GM21360 (cell line): ENCODE measurements around the gene IL3RA.
A peak's percentile ranks its signal among the peaks of the same experiment; 100 is the strongest.

Experiments used
- ATAC-seq: cut with Tn5 transposase; IDR thresholded peaks from one replicate; pipeline ENCODE4 v1.9.1; 2021; ENCODE audit warnings: mild to moderate bottlenecking, moderate library complexity; ENCODE audit not compliant: unreplicated experiment

The IL3RA gene

DNA sequence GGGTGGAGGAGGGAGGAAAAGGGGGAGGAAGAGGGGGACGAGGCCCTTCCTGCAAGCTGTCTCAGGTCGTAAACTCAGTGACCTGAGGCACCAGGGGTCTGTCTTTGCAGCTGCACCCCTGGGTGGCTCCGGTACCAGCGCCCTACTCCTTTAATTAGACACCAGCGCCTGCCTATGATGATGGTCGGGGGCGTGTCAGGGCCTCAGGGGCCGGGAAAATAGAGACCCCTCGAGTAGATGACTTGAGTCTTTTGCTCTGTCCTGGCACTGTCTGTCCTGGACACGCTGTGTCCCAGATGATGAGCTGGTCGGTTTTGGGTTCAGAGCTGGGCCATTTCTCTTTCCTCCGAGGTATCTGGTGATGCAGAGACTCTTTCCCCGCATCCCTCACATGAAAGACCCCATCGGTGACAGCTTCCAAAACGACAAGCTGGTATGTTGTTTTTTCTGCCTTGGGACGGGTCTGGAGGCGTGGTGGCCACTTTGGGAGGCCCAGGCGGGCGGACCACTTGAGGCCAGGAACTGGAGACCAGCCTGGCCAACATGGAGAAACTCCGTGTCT lies 44.2 kb downstream of the IL3RA start:
- ATAC-seq = no peak

DNA sequence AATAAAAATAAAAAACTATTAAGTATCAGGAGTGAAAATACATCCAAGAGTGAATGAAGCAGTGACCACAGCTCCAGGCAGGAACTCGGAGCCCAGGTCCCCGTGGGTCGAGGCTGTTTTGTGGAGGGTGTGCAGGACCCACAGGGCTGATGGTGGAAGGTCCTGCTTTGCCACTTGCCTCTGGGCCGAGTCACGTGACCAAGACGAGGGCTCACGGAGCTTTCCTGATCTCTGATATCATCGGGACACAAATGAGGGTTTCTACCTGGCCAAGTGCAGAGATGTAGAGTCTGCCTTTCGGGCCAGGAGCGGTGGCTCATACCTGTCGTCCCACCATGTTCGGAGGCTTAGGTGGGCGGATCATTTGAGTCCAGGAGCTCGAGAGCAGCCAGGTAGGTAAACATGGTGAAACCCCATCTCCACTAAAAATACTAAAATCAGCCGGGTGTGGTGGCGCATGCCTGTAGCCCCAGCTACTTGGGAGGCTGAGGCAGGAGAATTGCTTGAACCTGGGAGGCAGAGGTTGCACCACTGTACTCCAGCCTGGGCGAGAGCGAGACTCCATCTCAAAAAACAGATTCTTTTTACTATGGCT lies 48.2 kb downstream of the IL3RA start:
- ATAC-seq = no peak

DNA sequence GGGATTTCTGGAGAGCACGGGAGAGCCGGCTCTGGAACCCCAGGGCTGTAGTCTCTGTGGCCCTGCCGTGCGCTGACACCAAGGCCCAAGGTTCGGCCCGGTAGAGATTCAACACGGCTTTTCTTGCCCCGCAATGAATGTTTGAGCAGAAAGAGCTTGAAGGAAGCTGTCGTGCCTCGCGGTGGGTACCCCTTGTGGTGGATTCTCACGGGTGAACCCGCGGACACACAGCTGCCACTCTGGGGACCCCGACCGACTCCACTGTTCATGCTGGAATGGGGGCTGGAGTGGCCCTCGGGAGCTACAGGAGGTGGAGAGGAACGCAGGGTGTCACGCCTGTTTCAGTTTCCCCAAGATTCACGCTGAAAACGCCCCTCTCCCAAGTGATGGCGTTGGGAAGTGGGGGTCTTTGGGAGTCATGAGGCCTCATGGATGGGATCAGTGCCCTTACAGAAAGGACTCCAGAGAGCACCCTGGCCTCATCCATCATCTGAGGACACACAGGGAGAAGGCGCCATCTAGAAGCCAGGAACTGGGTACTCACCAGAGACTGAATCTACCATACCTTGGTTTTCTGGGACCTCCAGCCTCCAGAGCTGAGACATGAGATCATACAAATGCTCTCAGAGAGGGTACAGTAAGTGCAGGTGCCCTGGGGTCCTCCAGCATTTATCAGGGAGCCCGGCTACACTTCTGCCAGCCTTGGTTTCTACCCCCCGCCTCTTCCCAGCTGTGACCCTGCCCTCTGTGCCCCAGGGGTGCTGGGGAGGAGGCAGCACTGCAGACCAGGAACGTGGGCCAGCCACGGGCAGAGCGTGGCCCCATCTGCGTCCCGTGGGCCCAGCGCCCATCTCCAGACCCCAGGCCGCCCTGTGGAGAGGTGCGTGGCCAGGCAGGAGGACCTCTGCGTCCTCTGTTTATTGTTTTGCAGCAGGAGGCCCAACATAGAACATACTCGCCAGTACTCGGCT lies 49.0 kb downstream of the IL3RA start:
- ATAC-seq = no peak

DNA sequence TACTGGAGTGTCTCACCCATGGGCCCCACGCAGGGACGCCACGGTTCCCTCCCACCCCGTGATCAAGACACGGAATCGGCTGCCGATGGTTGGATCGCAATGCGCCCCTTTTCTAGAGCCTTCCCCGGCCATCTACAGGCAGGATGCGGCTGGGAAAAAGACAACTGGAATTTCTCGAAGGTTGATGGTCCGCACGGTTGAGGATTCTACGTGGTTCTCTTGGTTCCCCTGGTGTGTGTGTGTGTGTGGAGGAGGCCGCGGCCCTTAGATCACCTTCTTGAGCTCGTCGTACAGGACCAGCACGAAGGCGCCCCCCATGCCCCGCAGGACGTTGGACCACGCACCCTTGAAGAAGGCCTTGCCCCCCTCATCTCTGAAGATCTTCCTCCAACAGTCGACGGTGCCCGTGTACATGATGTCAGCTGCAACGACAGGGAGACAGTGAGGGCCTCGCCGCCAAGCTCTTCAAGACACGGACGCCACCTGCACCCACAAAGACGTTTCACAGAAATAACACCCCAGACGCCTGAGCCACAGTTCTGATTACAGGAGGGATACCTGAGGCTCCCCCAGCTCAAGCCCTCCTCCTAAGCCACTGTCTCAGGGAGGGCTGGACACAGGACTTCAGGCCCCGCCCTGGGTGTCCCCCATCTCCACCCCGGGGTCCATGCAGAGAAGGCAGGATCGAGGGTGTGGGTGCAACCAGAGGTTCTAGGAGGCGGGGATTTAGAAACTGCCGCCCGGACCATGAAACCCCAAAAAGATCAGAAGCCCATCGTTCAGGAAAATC lies 49.9 kb downstream of the IL3RA start:
- no peak for ATAC-seq

DNA sequence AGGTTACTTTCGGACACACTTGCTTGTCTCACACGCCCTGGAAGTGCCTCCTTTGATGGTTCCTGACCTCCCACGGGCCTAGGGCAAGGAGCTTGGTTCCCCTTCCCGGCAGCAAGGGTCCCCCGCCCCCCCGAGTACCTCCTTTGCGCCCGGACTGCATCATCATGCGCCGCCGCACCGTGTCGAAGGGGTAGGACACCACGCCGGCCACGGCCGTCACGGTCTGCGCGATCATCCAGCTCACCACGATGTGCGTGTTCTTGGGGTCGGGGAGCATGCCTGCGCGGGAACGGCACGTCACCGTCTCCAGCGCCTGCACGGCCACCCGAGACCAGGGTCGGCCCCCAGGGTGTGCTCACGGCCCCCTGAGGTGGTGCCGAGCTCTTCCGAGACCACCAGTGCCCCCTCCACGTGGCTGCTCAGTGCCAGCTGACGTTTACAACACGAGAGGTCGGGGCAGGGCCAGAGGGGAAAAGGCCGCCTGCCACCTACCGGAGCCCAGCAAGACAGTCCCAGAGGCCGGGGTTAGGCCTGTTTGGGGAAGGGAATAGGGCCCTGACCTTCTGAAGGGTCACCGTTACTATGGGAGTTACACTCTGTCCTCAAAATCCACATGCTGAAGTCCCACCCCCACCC lies 50.7 kb downstream of the IL3RA start:
- ATAC-seq = no peak

DNA sequence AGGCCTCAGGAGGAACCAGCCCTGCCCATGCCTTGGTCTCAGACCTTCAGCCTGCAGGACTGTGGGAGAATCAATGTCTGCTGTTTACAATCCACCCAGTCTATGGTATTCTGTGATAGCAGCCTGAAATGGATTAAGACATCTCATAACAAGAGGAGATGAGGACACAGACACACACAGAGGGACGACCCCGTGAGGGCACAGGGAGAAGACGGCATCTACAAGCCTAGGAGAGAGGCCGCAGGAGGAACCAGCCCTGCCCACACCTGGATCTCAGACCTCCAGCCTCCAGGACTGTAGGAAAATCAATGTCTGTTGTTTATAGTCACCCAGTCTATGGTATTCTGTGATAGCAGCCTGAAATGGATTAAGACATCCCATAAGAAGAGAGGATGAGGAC lies 52.1 kb downstream of the IL3RA start:
- no peak for ATAC-seq

DNA sequence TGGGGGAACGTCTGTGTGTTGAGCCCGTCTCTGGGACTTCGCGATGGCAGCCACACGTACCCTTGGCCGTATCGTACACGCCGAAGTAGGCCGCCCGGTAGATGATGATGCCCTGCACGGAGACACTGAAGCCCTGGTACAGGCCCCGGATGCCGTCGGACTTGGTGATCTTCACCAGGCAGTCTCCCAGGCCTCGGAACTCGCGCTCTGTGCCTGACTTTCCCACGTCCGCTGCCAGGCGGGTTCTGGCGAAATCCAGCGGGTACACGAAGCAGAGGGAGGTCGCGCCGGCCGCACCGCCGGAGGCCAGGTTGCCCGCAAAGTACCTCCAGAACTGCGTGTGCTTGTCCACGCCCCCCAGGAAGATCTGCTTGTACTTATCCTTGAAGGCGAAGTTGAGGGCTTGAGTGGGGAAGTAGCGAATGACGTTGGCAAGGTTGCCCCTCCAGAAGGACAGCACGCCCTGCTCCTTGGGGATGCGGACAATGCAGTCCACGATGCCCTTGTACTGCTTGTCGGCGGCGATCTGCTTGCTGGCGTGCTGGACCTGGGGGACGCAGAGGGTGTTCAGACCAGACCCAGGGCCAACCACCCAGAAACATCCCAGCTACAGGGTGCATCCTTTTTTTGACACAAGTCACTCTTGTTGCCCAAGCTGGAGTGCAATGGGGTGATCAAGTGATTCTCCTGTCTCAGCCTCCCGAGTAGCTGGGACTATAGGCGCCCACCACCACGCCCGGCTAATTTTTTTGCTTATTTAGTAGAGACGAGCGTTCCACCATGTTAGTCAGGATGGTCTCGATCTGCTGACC lies 52.8 kb downstream of the IL3RA start:
- ATAC-seq = no peak

DNA sequence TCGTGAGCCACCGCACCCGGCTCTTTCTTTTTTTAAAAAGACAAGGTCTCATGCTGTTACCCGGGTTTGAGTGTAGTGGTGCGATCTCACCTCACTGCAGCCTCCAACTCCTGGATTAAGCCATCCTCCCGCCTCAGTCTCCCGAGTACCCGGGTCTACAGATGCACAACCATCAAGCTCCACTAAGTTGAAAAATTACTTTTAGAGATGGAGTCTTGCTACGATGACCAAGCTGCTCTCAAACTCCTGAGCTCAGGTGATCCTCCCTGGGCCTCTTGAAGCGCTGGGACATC lies 53.4 kb downstream of the IL3RA start:
- ATAC-seq = no peak

DNA sequence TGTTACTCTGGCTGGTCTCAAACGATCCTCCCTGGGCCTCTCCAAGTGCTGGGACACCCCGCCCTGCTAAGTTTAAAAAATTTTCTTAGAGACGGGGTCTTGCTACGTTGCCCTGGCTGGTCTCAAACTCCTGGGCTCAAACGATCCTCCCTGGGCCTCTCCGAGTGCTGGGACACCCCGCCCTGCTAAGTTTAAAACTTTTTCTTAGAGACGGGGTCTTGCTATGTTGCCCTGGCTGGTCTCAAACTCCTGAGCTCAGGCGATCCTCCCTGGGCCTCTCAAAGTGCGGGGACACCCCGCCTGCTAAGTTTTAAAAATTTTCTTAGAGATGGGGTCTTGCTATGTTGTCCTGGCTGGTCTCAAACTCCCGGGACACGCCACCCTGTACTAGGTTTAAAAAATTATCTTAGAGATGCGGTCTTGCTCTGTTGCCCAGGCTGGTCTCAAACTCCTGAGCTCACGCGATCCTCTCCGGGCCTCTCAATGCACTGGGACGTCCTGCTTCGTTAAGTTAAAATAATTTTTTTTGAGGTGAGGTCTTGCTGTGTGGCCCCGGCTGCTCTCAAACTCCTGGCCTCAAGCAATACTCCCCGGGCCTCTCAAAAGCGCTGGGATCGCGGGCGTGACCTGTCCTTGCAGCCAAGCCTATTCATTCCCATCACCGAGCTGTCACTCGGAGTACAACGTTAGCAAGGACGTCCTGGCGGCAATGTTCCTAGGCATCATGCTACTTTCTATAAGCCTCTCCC lies 54.2 kb downstream of the IL3RA start:
- no peak for ATAC-seq

DNA sequence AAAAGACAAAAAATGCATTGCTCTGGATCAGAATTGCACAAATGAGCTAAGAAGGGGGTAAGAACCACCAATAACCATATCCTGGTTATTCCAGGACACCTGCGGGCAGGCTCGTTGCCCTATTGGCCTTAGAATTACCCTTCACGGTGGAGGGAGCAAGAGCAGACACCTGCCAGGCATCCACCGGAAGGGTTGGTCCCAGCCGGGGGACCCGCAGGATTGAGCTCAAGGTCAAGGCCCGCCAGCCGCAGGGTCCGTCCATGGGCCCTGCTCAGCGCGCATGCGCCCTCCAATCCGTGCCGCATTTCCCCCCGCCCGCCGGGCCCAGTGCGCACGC lies 54.8 kb downstream of the IL3RA start:
- no peak for ATAC-seq

DNA sequence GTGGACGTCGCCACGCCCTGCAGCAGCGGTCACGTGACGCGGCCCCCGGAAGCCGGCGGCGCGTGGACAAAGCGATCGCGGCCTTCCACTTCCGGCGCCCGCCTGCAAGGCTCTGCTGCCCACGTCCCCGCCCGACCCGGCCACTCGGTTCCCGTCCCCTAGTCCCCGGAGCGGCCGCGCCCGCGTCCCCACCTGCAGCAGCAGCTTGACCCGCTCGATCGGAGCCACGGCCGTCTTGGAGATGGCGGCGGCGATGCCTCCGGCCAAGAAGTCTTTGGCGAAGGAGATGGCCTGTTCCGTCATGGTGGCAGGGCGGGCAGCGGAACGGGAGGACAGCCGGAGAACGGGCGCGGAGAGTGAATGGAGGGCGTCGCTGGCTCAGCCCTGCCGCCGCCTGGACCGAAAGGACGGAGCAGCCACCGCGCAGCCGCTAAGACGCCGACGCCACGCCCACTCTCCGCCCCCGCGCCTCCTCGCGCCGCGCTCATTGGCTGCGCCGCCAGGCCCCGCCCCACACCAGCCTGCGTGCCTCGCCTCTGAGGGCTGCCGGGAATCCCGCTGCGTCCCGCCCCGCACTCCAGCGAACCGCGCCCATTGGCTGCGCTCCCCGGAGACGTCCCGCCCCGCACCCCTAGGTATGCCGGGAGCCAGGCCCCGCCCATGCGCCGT lies 55.3 kb downstream of the IL3RA start, which contains the start of gene SLC25A6:
SLC25A6 (minus strand) TSS at position 407 of the 669 bp plus-strand sequence; CDS start at position 303, 104 bp downstream.
- peak; percentile 95 for ATAC-seq

DNA sequence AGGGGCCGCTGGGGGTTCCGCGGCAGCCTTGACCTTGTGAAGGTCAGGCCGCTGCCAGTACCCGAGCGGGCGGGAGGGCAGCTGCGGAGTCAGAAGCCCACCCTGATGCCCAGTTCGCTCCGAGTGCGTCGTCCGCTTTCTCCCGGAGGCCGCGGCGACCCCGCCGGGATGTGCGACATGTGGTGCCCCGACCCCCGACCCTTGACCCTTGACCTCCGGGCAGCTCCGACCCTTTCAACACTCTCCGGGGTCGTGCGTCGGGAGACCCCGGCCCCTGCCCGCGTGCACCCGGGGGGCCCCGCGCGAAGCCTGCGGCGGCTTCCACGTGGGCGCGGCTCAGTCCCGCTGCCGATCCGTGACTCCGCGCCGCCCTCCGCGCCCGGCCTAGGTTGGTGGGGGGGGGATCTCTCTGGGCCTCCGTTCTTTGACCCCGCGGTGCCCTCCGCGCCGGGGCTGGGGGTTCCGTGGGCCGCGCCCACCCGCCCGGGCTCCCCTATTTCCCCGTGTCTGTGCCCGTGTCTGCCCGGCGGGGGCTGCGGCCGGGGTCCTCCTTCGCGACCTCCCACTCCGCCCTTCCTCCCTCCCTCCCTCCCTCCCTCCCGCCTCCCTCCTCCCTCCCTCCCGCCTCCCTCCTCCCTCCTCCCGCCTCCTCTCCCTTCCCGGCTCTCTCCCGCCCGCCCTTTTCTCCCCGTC lies 55.9 kb downstream of the IL3RA start:
- peak; percentile 22 for ATAC-seq

DNA sequence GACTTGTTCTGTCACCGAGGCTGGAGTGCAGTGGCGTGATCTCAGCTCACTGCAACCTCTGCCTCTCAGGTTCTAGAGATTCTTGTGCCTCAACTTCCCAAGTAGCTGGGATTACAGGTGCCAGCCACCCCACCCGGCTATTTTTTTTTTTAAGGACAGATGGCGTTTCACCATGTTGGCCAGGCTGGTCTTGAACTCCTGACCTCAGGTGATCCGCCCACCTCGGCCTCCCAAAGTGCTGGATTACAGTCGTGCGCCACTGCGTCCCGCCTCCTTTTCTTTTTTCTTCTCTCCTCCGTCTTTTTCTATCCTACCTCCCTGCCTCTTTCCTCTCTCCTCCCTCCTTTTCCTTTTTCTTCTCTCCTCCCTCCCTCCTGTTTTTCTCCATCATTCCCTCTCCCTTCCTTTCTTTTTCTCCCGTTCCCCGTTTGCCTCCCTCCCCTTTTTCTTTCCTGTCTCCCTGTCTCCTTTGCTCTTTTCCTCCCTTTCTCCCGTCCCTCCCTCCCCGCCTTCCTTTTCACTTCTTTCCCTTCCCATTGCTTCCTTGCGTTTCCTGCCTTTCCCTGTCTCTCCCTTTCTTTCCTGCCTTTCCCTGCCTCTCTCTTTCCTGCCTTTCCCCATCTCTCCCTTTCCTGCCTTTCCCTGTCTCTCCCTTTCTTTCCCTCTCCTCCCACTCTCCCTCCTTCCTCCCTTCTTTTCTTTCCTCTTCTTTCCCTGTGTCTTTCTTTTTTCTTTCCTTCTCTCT lies 57.5 kb downstream of the IL3RA start:
- no peak for ATAC-seq

DNA sequence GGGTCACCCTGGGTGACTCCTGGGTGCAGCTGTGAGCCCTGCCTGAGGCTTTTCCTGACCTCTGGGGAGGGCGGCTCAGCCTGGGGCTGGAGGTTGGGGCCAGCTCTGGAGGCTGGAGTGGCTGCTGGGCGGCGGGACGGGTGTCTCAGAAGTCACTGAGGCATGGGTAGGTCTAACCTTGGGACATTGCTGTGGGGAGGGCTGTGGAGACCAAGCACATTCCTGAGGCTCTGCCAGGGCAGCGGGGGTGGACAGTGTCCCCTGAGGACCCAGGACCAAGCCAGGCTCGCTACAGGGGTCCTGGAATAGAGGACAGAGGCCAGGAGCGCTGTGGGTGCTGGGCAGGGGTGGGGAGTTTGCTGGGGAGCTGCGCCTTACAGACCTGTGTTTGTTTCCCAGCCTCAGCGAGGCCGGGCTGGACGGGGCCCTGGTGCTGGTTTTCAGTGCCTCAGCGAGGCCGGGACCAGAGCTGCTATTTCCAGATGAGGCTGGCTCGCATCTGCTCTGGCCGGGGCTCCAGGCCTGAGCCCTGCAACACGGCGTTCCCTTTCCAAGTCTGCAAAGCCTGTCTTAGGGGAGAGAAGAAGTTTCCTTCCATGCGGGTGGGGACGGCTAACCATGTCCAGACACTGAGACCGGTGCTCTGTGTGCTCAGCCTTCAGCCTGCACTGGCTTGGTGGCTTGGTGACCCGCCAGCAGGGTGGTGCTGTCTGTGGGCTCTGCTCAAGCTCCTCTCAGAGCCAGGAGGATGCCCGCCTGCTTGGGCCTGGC lies 58.3 kb downstream of the IL3RA start:
- ATAC-seq = no peak

DNA sequence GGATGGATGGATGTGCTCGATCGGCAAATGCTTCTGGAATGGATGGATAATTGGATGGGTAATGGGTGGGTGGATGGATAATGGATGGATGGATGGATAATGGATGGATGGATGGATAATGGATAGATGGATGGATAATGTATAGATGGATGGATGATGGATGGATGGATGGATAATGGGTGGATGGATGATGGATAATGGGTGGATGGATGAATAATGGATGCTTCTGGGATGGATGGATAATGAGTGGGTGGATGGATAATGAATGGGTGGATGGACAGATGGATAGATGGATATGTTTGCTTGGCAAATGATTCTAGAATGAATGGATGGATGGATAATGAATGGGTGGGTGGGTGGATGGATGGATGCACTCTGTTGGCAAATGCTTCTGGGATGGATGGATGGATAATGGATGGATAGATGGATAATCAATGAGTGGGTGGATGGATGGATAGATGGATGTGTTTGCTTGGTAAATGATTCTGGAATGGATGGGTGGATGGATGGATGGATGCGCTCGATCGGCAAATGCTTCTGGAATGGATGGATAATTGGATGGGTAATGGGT lies 59.1 kb downstream of the IL3RA start:
- ATAC-seq = no peak

DNA sequence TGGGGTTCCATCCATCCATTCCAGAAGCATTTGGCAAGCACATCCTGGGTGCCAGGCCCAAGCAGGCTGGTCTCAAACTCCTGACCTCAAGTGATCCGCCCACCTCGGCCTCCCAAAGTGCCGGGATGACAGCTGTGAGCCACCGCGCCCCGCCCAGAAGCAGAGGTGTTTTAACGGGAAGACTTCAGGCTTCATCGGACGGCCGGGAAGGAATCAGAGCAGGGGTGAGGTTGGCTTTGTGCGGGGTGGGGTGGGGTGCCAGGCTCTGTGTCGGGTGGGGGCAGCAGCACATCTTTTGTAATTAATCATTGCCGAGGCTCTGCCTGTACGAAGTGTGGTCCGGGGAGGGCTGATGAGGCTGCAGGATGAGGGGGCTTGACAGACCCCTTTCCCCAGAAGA lies 60.4 kb downstream of the IL3RA start:
- no peak for ATAC-seq
